RKO (cell line): ENCODE results near the gene XYLT1.
A peak's percentile ranks its signal among the peaks of the same experiment; 100 is the strongest.

ENCODE experiments used
- DNase-seq: peaks from one replicate; pipeline ENCODE4 v3.0.0-alpha.2; 2016; ENCODE audit warnings: low spot score

XYLT1 gene

GRCh38 chr16:17193566-17194100 lies 277.1 kb downstream of the XYLT1 start:
- no peak for DNase-seq

GRCh38 chr16:17184026-17184425 lies 286.7 kb downstream of the XYLT1 start:
- no peak for DNase-seq

GRCh38 chr16:17177959-17178905 lies 292.5 kb downstream of the XYLT1 start:
- DNase-seq, result no peak

- no peak for DNase-seq
Measured at GRCh38 chr16:17177242-17177958, 293.4 kb downstream of the XYLT1 start.

- no peak for DNase-seq
Measured at GRCh38 chr16:17176199-17176598, 294.6 kb downstream of the XYLT1 start.

GRCh38 chr16:17173281-17173680 lies 297.5 kb downstream of the XYLT1 start:
- DNase-seq, result no peak

GRCh38 chr16:17171250-17172143 lies 299.3 kb downstream of the XYLT1 start:
- DNase-seq, result no peak

GRCh38 chr16:17170435-17170834 lies 300.3 kb downstream of the XYLT1 start:
- DNase-seq, result no peak

- no peak for DNase-seq
Measured at GRCh38 chr16:17168181-17168580, 302.6 kb downstream of the XYLT1 start.

GRCh38 chr16:17166095-17166494 lies 304.7 kb downstream of the XYLT1 start:
- no peak for DNase-seq

GRCh38 chr16:17162560-17162959 lies 308.2 kb downstream of the XYLT1 start:
- no peak for DNase-seq

GRCh38 chr16:17160920-17161431 lies 309.8 kb downstream of the XYLT1 start:
- DNase-seq, result no peak

GRCh38 chr16:17160285-17160853 lies 310.4 kb downstream of the XYLT1 start:
- DNase-seq, result no peak

GRCh38 chr16:17159617-17160016 lies 311.1 kb downstream of the XYLT1 start:
- no peak for DNase-seq

GRCh38 chr16:17155936-17156335 lies 314.8 kb downstream of the XYLT1 start:
- DNase-seq, result no peak

GRCh38 chr16:17155485-17155884 lies 315.3 kb downstream of the XYLT1 start:
- no peak for DNase-seq

- DNase-seq, result no peak
Measured at GRCh38 chr16:17154981-17155380, 315.8 kb downstream of the XYLT1 start.

GRCh38 chr16:17152311-17152710 lies 318.4 kb downstream of the XYLT1 start:
- no peak for DNase-seq

- DNase-seq, result no peak
Measured at GRCh38 chr16:17151335-17151734, 319.4 kb downstream of the XYLT1 start.

- DNase-seq, result peak; percentile 14
Measured at GRCh38 chr16:17149904-17150483, 320.8 kb downstream of the XYLT1 start.

GRCh38 chr16:17147942-17148341 lies 322.8 kb downstream of the XYLT1 start:
- DNase-seq, result no peak
